ENCODE measurements around the gene LRRC32. TPM values are rescaled to one million over a fixed set of nuclear protein-coding genes. Genes with fewer than 3 reads are reported as not detected.

LRRC32 gene
- total and polyA plus RNA-seq, 10 of the 15 experiments (the other 5 are each of a cell fraction or from before 2014, with no cell fraction given): 0.56 to 20.8 (median 7.4) TPM

GRCh38 chr11:76659672-76660532 is 10.6 kb downstream of the LRRC32 start (continued):
- no peak for TF ChIP-seq HCFC1 (IDR thresholded peaks at IDR 0.05; ENCODE audit: low read length)
- TF ChIP-seq SREBF1 (IDR thresholded peaks at IDR 0.05; ENCODE audit: low read length): no peak
- TF ChIP-seq CEBPZ (IDR thresholded peaks at IDR 0.05; ENCODE audit: low read depth, low read length): no peak
- TF ChIP-seq ZNF207 (IDR thresholded peaks at IDR 0.05; ENCODE audit: borderline replicate concordance): no peak
- no peak for TF ChIP-seq NR2F1 (conservative IDR thresholded peaks at IDR 0.05)

GRCh38 chr11:76658651-76659650 is 11.6 kb downstream of the LRRC32 start:
- no peak for ATAC-seq
- H3K4me2 ChIP-seq (ENCODE audit: control insufficient read depth, insufficient read depth): no peak overlapping the region
- RAD21 ChIA-PET (ENCODE audit: unreplicated experiment): interaction anchor here (1.6 kb wide), 1 partner anchor 14 kb away, joined by 3 read pairs; no protein-coding TSS in a partner anchor
- no peak overlapping the region for H3K9ac ChIP-seq (ENCODE audit: control insufficient read depth, insufficient read depth, low read length)
- no peak overlapping the region for H3K27ac ChIP-seq (ENCODE audit: control insufficient read depth, insufficient read depth)
- H4K20me1 ChIP-seq (ENCODE audit: control insufficient read depth, insufficient read depth): no peaks in the 10 kb centered on the region
- 67% methylated on average over 25 of the region's 25 CpGs for WGBS (ENCODE audit: insufficient coverage, insufficient replicate concordance, low lambda C conversion rate, missing lambda C conversion rate)
- DNase-seq (ENCODE audit: low read depth, low spot score): no peak
- no peak overlapping the region for H3K4me3 ChIP-seq
- POLR2A ChIA-PET: interaction anchor here (0.6 kb wide), 1 partner anchor 17 kb away, joined by 3 read pairs; no protein-coding TSS in a partner anchor
- H3K36me3 ChIP-seq (ENCODE audit: control insufficient read depth in 2 of 2, insufficient read depth in 2 of 2, low read length in 1 of 2): no peaks in the 10 kb centered on the region
- no peaks in the 10 kb centered on the region; a peak in 2 of 4 replicates for H3K27me3 ChIP-seq (replicated peaks in 1 of 2; ENCODE audit: control insufficient read depth in 2 of 2, insufficient read depth in 2 of 2, low read length in 1 of 2)
- no TSS peak for BruUV-seq (replicated peaks)
- H3K9me3 ChIP-seq (replicated peaks; ENCODE audit: control insufficient read depth, insufficient read depth, low read length): no peaks in the 10 kb centered on the region
- FAIRE-seq: no peak
- no peak overlapping the region for H2AFZ ChIP-seq (ENCODE audit: control insufficient read depth, low read depth, low read length)
- no peaks in the 10 kb centered on the region for H3K4me1 ChIP-seq (ENCODE audit: control insufficient read depth, insufficient read depth, low read length)
- CTCF ChIA-PET: no interaction called here
- in situ Hi-C loops (cut with MboI): no loop called here
- intact Hi-C loops (cut with micrococcal nuclease; ENCODE audit: unreplicated experiment): no loop called here
- no peaks in the 10 kb centered on the region for H3K79me2 ChIP-seq (ENCODE audit: control insufficient read depth, insufficient read depth, low read length)
- SMC1A ChIA-PET (ENCODE audit: uncharacterized antibody, unreplicated experiment): interaction anchor here (0.9 to 1.9 kb wide), 3 partner anchors 11 to 47 kb away, joined by 3 to 5 read pairs (median 5); no protein-coding TSS in a partner anchor
- TF ChIP-seq STAT1 (conservative IDR thresholded peaks at IDR 0.05): no peak
- no peak for TF ChIP-seq MYC (IDR thresholded peaks at IDR 0.05; ENCODE audit: insufficient read depth, insufficient read length, insufficient replicate concordance, low read length, severe bottlenecking)
- no peak for TF ChIP-seq EED (IDR thresholded peaks at IDR 0.05; ENCODE audit: low read depth)
- no peak for TF ChIP-seq TARDBP (IDR thresholded peaks at IDR 0.05; ENCODE audit: borderline replicate concordance)
- TF ChIP-seq ASH2L (IDR thresholded peaks at IDR 0.05; ENCODE audit: borderline replicate concordance, low read depth): no peak
- no peak for TF ChIP-seq NFYA (IDR thresholded peaks at IDR 0.05; ENCODE audit: borderline replicate concordance, low read depth, low read length)
- no peak for TF ChIP-seq EGR1 (IDR thresholded peaks at IDR 0.05; ENCODE audit: borderline replicate concordance in 1 of 2, low read depth in 2 of 2, low read length in 2 of 2)
- TF ChIP-seq RELB (IDR thresholded peaks at IDR 0.05; ENCODE audit: low read depth): no peak
- no peak for TF ChIP-seq JUND (IDR thresholded peaks at IDR 0.05; ENCODE audit: low read depth, low read length)
- TF ChIP-seq ZNF217 (IDR thresholded peaks at IDR 0.05): no peak
- no peak for TF ChIP-seq IKZF1 (conservative IDR thresholded peaks at IDR 0.05)
